Brain microvascular endothelial cell (primary cell): ENCODE measurements around the gene KCND2.
A peak's percentile ranks its signal among the peaks of the same experiment; 100 is the strongest.

Experiments
- DNase-seq: peaks from one replicate; pipeline ENCODE4 v3.0.0-alpha.2; 2020
- H3K27ac ChIP-seq: fragments of 250-450 bp; sonication (Bioruptor Pico); 2 replicates; pipeline ENCODE4 v1.5.1; 2020; ENCODE audit warnings: mild to moderate bottlenecking, moderate library complexity
- H3K27me3 ChIP-seq: fragments of 250-450 bp; sonication (Bioruptor Pico); replicated peaks from 2 replicates; pipeline ENCODE4 v1.5.1; 2020; ENCODE audit warnings: mild to moderate bottlenecking
- H3K36me3 ChIP-seq: fragments of 250-450 bp; sonication (Bioruptor Pico); replicated peaks from 2 replicates; pipeline ENCODE4 v1.5.1; 2020; ENCODE audit warnings: mild to moderate bottlenecking
- H3K4me3 ChIP-seq: 2 replicates; pipeline ENCODE4 v1.5.1; 2011; ENCODE audit warnings: low read depth, mild to moderate bottlenecking, control low read depth, low read length, moderate library complexity
- CTCF ChIP-seq: IDR thresholded peaks from 2 replicates; pipeline ENCODE4 v1.5.1; 2011; ENCODE audit warnings: low read depth, mild to moderate bottlenecking, moderate library complexity, low read length, control low read depth, inconsistent platforms; ENCODE audit errors: missing control alignments
- in situ Hi-C: cut with HindIII; loops from 2 replicates; pipeline ENCODE4 v1.10.0; 2017; ENCODE audit warnings: low sequenced_read_pairs, low pct_ligation_motif_present

KCND2 gene

GRCh38 chr7:120402079-120402767 lies 129.2 kb downstream of the KCND2 start:
- Histone ChIP-seq H3K36me3 (no peaks in the 10 kb centered on the region), H3K4me3 (peak overlapping the region; percentile 6), H3K27me3 (no peaks in the 10 kb centered on the region), H3K27ac (peak overlapping the region; percentile 31)
- TF ChIP-seq CTCF, result no peak
- DNase-seq, result no peak
- in situ Hi-C loops, result no loop called here

- H3K27me3 ChIP-seq, result no peaks in the 10 kb centered on the region
- DNase-seq, result no peak
- H3K27ac ChIP-seq, result peak overlapping the region; percentile 20
- in situ Hi-C loops, result no loop called here
- no peak for TF ChIP-seq CTCF
- no peaks in the 10 kb centered on the region for H3K36me3 ChIP-seq
- no peak overlapping the region for H3K4me3 ChIP-seq
Measured at GRCh38 chr7:120402801-120403200, 129.8 kb downstream of the KCND2 start.

- in situ Hi-C loops, result no loop called here
- no peak for TF ChIP-seq CTCF
- no peak overlapping the region for H3K4me3 ChIP-seq
- no peaks in the 10 kb centered on the region for H3K36me3 ChIP-seq
- H3K27ac ChIP-seq, result no peak overlapping the region
- H3K27me3 ChIP-seq, result no peaks in the 10 kb centered on the region
- no peak for DNase-seq
Measured at GRCh38 chr7:120404042-120404441, 131.1 kb downstream of the KCND2 start.

DNA sequence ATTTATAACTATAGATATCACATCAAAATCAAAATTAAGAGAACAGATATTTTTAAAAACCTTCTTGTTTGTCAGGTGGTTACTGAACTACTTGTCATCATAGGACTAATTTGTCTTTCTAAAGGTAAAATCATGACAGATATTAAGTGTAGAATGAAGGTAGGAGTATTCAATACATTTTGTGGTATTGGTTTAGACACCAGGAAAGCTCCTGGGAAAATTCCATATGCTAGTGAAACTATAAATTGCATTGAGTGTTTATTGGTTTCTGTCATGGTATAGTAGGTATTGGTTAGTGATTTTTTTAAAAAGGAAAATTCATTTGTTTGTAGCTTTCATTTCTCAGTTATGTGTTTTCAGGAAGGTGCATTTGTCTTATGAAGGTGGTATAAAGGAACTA lies 132.7 kb downstream of the KCND2 start:
- H3K36me3 ChIP-seq, result no peaks in the 10 kb centered on the region
- in situ Hi-C loops, result no loop called here
- no peak overlapping the region for H3K4me3 ChIP-seq
- TF ChIP-seq CTCF, result no peak
- H3K27ac ChIP-seq, result no peak overlapping the region
- DNase-seq, result no peak
- no peaks in the 10 kb centered on the region for H3K27me3 ChIP-seq

- Histone ChIP-seq H3K36me3 (no peaks in the 10 kb centered on the region), H3K27ac (no peak overlapping the region), H3K27me3 (no peaks in the 10 kb centered on the region), H3K4me3 (no peak overlapping the region)
- no peak for DNase-seq
- in situ Hi-C loops, result no loop called here
- TF ChIP-seq CTCF, result no peak
Measured at GRCh38 chr7:120407010-120407409, 134.0 kb downstream of the KCND2 start.
